ENCODE data around the gene CAND2. TPM values are rescaled to one million over a fixed set of nuclear protein-coding genes. Genes with fewer than 3 reads are reported as not detected.
"Not testable (repeated sequence)": the region's sequence is repeated elsewhere in the genome, so short reads cannot be mapped to it uniquely, and the experiment has no call there.

Gene CAND2
- total RNA-seq, 3 donors from 2014 or later: 1.3 to 14.1 (median 1.4) TPM

DNA sequence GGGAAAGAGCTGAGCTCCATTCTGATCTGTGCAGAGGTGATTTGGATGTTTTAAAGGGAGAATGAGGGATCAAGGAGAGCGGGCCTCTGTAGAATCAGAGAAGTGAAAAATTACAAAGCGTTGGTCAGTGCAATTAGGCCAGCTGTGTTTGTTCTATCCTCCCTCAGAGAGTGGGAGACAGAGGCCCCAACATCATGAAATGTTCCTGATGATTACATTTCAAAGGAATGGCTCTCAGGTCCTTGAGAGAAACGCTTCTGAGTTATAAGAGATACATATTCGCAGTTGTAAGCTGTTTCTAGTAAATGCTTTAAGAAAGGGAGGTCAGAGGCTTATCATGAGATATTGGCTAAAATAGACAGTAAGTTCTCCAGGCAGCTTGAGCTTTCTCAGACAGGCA, 15.7 kb upstream of the CAND2 start:
- no peak overlapping the region for H3K4me3 ChIP-seq
- ATAC-seq (no peak), DNase-seq (no peak)
- H3K36me3 ChIP-seq (ENCODE audit: low read depth): no peaks in the 10 kb centered on the region
- intact Hi-C loops (cut with DNase I, micrococcal nuclease): no loop called here
- no peak for TF ChIP-seq CTCF (IDR thresholded peaks at IDR 0.05)
- H3K9me3 ChIP-seq: no peaks in the 10 kb centered on the region
- H3K4me1 ChIP-seq (ENCODE audit: low read depth): no peaks in the 10 kb centered on the region

DNA sequence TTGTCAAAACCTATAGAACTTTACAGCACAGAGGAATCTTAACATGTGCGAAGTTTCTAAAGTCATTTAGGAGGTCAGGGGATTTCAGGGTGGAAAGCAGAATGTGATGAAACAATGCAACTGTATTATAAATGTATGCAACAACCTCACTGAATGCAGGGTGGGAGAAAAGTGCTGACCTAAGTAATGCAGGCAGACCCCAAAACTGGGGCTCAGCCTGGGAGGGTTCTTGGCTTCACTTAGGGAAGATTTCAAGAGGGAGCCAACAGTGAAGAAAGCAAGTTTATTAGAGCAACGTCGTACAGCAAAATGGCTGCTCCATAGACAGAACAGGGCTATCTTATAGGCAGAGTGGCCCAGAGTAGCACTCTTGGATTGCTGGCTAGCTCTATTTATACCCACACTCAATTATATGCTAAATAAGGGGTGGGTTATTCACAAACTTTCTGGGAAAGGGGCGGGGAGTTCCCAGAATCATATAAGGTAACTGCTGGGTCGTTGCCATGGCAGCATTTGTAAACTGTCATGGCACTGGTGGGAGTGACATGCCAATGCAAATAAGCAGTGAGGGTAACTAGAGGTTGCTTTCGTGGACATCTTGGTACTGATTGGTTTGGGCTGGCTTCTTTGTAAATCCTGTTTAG, 14.2 kb upstream of the CAND2 start:
- no peak overlapping the region for H3K4me3 ChIP-seq
- intact Hi-C loops (cut with DNase I, micrococcal nuclease): no loop called here
- H3K4me1 ChIP-seq (ENCODE audit: low read depth): no peaks in the 10 kb centered on the region
- no peak for TF ChIP-seq CTCF (IDR thresholded peaks at IDR 0.05)
- no peaks in the 10 kb centered on the region for H3K9me3 ChIP-seq
- DNase-seq (no peak), ATAC-seq (peak; percentile 77)
- no peaks in the 10 kb centered on the region for H3K36me3 ChIP-seq (ENCODE audit: low read depth)

GRCh38 chr3:12785096-12785495, 11.4 kb upstream of the CAND2 start:
- no peaks in the 10 kb centered on the region for H3K36me3 ChIP-seq (ENCODE audit: low read depth)
- intact Hi-C loops (cut with DNase I, micrococcal nuclease): no loop called here

DNA sequence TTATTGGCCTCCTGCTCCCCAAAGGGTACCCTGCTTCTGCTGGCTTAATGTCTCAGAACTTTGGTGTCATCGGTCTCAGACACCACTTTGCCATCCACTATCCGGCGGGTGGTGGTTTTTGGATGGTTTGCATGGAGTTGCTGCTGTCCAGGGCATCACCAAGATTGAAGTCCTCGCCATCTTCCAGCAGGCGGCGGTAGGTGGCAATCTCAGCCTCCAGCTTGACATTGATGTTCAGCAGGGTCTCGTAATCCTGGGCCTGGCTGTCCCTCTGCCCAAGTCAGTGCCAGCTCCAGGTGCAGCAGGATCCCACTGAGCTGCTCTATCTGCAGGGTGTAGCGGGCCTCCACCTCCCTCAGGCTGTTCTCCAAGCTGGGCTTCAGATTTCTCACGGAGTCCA, 9.1 kb upstream of the CAND2 start:
- TF ChIP-seq CTCF (IDR thresholded peaks at IDR 0.05): peak; percentile 28
- H3K9me3 ChIP-seq; intact Hi-C loops (cut with DNase I, micrococcal nuclease); H3K36me3 ChIP-seq (ENCODE audit: low read depth); ATAC-seq; H3K4me1 ChIP-seq (ENCODE audit: low read depth); H3K4me3 ChIP-seq: not testable (repeated sequence)
- DNase-seq: peak in 2 of 3 donors; percentile 57 to 79

More at GRCh38 chr3:12785096-12785495, 11.4 kb upstream of the CAND2 start:
- DNase-seq (no peak), ATAC-seq (no peak)
- no peaks in the 10 kb centered on the region for H3K9me3 ChIP-seq
- H3K4me3 ChIP-seq: no peak overlapping the region
- no peaks in the 10 kb centered on the region for H3K4me1 ChIP-seq (ENCODE audit: low read depth)
- TF ChIP-seq CTCF (IDR thresholded peaks at IDR 0.05): no peak

- H3K4me3 ChIP-seq; ATAC-seq; H3K4me1 ChIP-seq (ENCODE audit: low read depth); intact Hi-C loops (cut with DNase I, micrococcal nuclease); DNase-seq; H3K36me3 ChIP-seq (ENCODE audit: low read depth); H3K9me3 ChIP-seq: not testable (repeated sequence)
Measured at GRCh38 chr3:12787967-12788690, 8.4 kb upstream of the CAND2 start.

- no peak for TF ChIP-seq CTCF (IDR thresholded peaks at IDR 0.05)
- DNase-seq: no peak
- intact Hi-C loops (cut with DNase I, micrococcal nuclease): no loop called here
- no peak for ATAC-seq
- H3K36me3 ChIP-seq (ENCODE audit: low read depth): no peaks in the 10 kb centered on the region
- H3K9me3 ChIP-seq: no peaks in the 10 kb centered on the region
- H3K4me3 ChIP-seq: no peak overlapping the region
- peaks cover 6% of the 10 kb centered on the region for H3K4me1 ChIP-seq (ENCODE audit: low read depth)
Measured at GRCh38 chr3:12791430-12791829, 5.0 kb upstream of the CAND2 start.
